Measurements from ENCODE around the gene CELSR1. TPM values are rescaled to one million over a fixed set of nuclear protein-coding genes. Genes with fewer than 3 reads are reported as not detected.

The CELSR1 gene
- total and polyA plus RNA-seq, 7 donors = 0.23 to 5.0 (median 0.82) TPM

GRCh38 chr22:46571642-46572250, 34.3 kb upstream of the CELSR1 start:
- 87 to 94% methylated on average over 7 of the region's 7 CpGs for WGBS, 2 donors
- intact Hi-C loops (cut with DNase I) = no loop called here

GRCh38 chr22:46569848-46570695, 32.7 kb upstream of the CELSR1 start:
- peak; percentile 39 for DNase-seq
- intact Hi-C loops (cut with DNase I) = no loop called here
- Histone ChIP-seq H3K9me3 (peaks cover 0 to 6% (median 3%) of the 10 kb centered on the region in 4 donors), H3K4me3 (no peak overlapping the region), H3K36me3 (no peaks in the 10 kb centered on the region), H3K27ac (no peak overlapping the region), H3K4me1 (no peaks in the 10 kb centered on the region), H3K27me3 (no peaks in the 10 kb centered on the region)
- TF ChIP-seq CTCF (IDR thresholded peaks at IDR 0.05) (no peak), EP300 (IDR thresholded peaks at IDR 0.05) (no peak), POLR2A (IDR thresholded peaks at IDR 0.05) (no peak), POLR2AphosphoS5 (IDR thresholded peaks at IDR 0.05) (no peak)
- WGBS, 2 donors = 92% methylated on average over 17 of the region's 17 CpGs

More at GRCh38 chr22:46571642-46572250, 34.3 kb upstream of the CELSR1 start:
- no peaks in the 10 kb centered on the region for H3K36me3 ChIP-seq
- no peaks in the 10 kb centered on the region for H3K27me3 ChIP-seq
- no peak overlapping the region for H3K27ac ChIP-seq
- H3K4me3 ChIP-seq = no peak overlapping the region
- no peak for DNase-seq
- peaks cover 0 to 6% (median 3%) of the 10 kb centered on the region in 4 donors for H3K9me3 ChIP-seq
- H3K4me1 ChIP-seq = peaks cover 0 to 6% (median 4%) of the 10 kb centered on the region in 4 donors
- TF ChIP-seq POLR2AphosphoS5 (IDR thresholded peaks at IDR 0.05) = no peak
- TF ChIP-seq EP300 (IDR thresholded peaks at IDR 0.05) = no peak
- TF ChIP-seq POLR2A (IDR thresholded peaks at IDR 0.05) = no peak
- TF ChIP-seq CTCF (IDR thresholded peaks at IDR 0.05) = no peak

- peak; percentile 52 for DNase-seq
These were observed 31.8 kb upstream of the CELSR1 start for GRCh38 chr22:46569055-46569847.

More at GRCh38 chr22:46569055-46569847, 31.8 kb upstream of the CELSR1 start:
- Histone ChIP-seq H3K36me3 (no peaks in the 10 kb centered on the region), H3K27ac (no peak overlapping the region), H3K4me3 (no peak overlapping the region), H3K9me3 (peaks cover 0 to 6% (median 3%) of the 10 kb centered on the region in 4 donors), H3K27me3 (no peaks in the 10 kb centered on the region), H3K4me1 (no peaks in the 10 kb centered on the region)
- TF ChIP-seq CTCF (IDR thresholded peaks at IDR 0.05) (no peak), POLR2A (IDR thresholded peaks at IDR 0.05) (no peak), POLR2AphosphoS5 (IDR thresholded peaks at IDR 0.05) (no peak), EP300 (IDR thresholded peaks at IDR 0.05) (no peak)
- intact Hi-C loops (cut with DNase I) = no loop called here
- WGBS, 2 donors = 82 to 83% methylated on average over 23 of the region's 23 CpGs

Measured in sigmoid colon (tissue), 7 donors.